Measurements from ENCODE around the gene TMPRSS6.

The TMPRSS6 gene

DNA sequence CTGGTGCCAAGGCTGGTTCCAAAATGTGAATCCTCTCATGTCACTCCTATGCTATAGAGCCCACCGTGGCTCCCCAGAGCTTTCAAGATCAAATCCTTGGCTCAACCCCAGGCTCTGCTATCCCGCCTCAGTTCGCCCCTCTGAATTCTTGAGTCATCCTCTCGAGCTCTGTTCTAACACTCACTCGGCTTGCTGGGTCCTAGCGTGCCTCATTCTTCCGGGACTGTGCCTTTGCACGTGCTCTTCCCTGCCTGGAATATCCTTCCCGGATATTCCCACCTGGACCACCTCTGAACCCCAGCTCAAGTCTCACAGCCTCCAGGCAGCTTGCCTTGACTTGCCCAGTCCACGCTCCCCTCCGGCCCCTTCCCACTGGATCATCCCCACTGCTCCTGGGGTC lies 45.0 kb downstream of the TMPRSS6 start:
- DNase-seq (ENCODE audit: low spot score) = no peak
- TF ChIP-seq, protein P1, sequence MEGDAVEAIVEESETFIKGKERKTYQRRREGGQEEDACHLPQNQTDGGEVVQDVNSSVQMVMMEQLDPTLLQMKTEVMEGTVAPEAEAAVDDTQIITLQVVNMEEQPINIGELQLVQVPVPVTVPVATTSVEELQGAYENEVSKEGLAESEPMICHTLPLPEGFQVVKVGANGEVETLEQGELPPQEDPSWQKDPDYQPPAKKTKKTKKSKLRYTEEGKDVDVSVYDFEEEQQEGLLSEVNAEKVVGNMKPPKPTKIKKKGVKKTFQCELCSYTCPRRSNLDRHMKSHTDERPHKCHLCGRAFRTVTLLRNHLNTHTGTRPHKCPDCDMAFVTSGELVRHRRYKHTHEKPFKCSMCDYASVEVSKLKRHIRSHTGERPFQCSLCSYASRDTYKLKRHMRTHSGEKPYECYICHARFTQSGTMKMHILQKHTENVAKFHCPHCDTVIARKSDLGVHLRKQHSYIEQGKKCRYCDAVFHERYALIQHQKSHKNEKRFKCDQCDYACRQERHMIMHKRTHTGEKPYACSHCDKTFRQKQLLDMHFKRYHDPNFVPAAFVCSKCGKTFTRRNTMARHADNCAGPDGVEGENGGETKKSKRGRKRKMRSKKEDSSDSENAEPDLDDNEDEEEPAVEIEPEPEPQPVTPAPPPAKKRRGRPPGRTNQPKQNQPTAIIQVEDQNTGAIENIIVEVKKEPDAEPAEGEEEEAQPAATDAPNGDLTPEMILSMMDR (IDR thresholded peaks at IDR 0.05; ENCODE audit: extremely low read depth, missing control alignments) = no peak

- no peak for DNase-seq (ENCODE audit: low spot score)
- TF ChIP-seq, protein P1 (IDR thresholded peaks at IDR 0.05; ENCODE audit: extremely low read depth, missing control alignments) = no peak
Measured at GRCh38 chr22:37063431-37064420, 45.8 kb downstream of the TMPRSS6 start.

DNA sequence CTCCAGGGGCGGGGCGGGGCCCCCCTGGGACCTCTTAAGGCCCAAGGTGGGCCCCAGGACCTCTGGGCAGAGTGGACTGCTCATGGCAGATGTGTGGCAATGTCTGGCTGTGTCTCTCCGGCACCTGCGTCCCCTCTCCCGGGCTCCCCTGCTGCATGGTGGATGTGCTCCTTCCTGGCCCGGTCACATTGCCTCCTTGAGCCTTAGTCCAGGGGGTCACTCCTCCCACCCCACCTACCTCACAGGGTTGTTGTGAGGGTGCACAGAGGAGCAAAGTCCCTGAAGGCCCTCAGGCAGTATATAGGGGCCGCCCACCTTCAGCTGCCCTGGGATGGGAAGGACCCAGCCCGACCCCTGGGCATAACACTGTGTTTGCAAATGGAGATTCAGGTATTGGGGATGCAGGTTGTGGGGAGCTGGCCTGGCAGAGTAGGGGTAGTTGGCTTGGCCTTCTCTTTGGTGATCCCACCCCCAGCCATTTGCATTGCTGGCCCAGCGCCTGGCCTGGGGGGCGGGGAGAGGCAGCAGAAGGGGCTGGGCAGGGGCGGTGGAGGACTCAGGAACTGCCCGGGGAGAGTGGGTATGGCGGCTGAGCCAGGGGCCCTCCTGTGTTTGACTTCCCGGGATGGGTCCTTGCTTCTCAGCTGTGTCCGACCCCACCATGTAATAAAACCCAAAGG lies 46.7 kb downstream of the TMPRSS6 start:
- no peak for DNase-seq (ENCODE audit: low spot score)
- TF ChIP-seq, protein P1 (IDR thresholded peaks at IDR 0.05; ENCODE audit: extremely low read depth, missing control alignments) = no peak

GRCh38 chr22:37062376-37062675 lies 47.2 kb downstream of the TMPRSS6 start:
- TF ChIP-seq, protein P1 (IDR thresholded peaks at IDR 0.05; ENCODE audit: extremely low read depth, missing control alignments) = no peak
- DNase-seq (ENCODE audit: low spot score) = no peak

DNA sequence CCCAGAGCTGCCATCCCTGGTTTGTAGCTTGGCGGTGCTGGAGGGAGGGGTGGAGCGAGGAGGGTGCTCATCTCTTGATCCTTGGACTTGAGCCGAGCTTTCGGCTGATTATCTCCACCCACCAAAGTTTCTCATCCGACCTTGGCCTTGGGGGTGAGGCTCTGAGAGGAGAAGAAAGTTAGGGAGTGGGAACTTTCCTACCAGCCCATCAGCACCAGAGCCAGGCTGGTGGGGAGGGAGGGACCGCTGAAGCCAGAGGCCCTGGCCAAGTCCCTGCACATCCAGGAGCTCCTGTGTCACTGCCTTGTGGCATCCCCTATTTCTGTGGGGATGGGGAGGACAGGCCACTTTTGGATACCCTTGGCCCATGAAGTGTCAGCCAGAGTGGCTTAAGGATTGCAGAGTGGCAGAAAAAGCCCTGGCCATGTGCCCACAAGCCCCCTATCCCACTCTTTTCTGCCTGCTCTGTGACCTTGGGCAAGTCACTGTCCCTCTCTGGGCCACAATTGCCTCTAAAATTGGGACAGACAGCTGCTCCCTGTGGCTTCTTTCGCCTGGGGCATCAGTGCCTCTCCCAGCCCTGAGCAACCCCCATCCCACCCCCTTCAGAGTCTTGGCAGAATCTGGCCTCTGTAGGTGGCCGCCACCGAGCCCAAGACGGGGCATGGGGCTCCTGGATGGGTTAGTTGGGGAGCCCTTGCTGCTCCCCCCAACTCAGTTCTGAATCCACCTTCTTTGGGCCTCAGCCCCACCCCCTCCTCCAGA lies 47.7 kb downstream of the TMPRSS6 start:
- TF ChIP-seq, protein P1 (IDR thresholded peaks at IDR 0.05; ENCODE audit: extremely low read depth, missing control alignments) = no peak
- no peak for DNase-seq (ENCODE audit: low spot score)

DNA sequence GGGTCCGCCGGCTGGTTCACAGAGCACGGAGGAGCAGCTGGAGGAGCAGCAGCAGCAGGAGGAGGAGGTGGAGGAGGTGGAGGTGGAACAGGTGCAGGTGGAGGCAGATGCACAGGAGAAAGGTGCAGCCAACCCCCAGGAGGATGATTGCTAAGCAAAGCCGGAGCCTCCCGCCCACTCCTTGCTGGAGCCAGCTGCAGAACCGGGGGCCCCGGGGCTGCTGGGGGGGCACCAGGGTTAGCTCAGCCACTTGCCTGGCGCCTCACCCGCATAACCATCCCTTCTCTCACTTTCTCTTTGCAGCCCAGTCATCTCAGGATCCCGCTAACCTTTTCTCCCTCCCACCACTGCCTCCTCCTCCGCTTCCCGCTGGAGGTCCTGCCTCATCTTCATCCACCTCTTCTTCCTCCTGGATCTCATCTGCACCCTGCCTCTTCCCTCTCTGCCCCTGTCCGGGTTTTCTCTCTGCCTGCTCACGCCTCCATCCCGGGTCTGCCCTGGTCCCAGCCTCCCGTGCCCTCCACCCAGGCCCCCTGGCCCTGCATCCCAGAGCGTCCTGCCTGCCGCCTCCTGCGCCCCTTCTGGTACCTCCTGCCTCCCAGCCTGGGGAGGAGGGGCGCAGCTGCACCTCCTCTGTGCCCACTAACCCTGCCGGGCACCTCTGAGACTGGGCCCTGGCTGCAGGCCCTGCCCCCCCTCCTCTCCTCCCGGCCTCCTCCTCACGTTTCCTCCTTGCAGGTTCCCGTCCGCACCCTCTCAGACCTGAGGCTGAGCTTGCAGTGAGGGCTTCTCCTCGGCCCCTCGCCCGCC lies 48.5 kb downstream of the TMPRSS6 start:
- peak; percentile 81 for DNase-seq (ENCODE audit: low spot score)
- TF ChIP-seq, protein P1 (IDR thresholded peaks at IDR 0.05; ENCODE audit: extremely low read depth, missing control alignments) = no peak

Data from GM20000 (cell line).